NCI-H69 (cell line): Measurements from ENCODE around the gene SUGCT.
"Not testable (repeated sequence)": the region's sequence is repeated elsewhere in the genome, so short reads cannot be mapped to it uniquely, and the experiment has no call there.

Experiments used
- DNase-seq: peaks from one replicate; lab custom pipeline; 2025; lab: John Stamatoyannopoulos, UW

The SUGCT gene

DNA sequence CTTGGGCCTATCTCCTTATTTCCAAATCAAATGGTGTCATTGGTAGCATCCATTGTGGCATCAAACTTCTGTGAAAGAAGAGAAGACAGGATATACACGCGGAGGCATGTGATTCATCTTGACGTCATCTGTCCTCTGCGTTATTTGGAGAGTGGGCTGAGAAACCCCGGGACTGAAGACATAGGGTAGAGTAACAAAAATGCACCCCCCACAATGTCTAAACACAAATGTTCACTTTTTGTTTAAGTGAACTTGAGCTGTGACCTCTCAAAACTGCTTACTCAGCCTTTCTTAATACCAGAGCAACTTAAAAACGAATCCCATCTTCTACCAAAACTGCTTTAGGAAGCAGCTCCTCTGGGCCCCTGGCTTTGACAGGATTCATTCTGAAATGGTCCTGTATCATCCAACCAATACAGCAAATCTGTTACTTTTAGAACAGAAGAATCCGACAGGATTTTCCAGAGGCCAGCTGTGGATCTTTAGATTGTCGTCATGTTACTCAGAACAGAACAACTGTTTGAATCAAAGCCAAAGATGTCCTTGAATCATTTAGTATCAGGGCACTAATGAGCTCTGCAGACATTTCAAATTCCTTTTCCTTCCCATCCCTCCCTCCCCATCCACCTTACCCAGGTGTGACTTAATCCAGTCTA is 438.1 kb downstream of the SUGCT start:
- DNase-seq = no peak

DNA sequence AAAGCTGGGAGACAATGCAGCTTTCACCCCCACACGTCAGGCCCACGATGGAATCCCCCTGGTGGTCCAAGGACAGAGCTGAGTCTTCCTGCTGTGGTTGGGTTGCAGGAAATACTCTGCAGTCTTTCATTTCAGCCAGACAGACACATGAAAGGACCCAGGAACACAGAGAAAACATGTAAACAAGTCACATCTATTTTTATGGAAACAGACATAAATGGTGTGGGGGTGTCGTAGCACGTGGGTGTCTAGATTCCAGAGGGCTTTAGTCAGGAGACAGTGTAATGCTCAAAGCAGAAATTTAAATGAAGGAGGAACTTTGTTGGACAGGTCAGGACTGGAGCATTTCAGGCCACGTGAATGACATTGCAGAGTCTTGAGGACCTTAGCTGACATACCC is 444.6 kb downstream of the SUGCT start:
- no peak for DNase-seq

DNA sequence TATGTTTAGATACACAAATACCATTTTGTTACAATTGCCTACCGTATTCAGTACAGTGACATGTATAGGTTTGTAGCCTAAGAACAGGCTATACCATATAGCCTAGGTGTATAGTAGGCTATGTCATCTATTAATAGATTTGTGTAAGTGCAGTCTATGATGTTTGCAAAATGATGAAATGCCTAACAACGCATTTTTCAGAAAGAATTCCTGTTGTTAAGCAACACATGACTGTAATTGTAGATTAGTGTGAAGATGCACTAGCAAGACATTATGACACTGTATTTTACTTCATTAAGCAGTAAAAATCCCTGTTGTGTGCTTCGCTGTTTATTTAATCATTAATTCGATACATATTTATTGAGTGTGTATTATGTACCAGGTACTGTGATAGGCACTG is 446.0 kb downstream of the SUGCT start:
- no peak for DNase-seq

DNA sequence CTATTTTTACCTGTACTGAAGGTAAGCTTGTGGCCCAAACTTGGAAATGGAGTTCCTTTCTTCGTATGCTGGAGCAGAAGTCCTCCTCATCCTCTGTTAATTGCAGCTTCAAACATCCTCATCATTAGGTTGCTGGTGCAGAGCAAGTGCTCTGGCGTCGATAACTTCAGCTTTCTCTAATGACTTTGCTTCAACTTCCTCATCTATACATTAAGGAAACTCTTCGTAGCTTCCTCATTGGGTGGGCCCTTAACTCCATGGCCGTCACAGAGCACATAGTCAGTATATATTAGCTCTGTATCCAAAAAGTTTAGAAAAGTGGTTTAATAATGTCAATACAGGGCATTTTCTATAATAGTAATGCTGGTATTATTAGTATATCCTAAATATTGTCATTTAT is 447.7 kb downstream of the SUGCT start:
- DNase-seq = no peak

DNA sequence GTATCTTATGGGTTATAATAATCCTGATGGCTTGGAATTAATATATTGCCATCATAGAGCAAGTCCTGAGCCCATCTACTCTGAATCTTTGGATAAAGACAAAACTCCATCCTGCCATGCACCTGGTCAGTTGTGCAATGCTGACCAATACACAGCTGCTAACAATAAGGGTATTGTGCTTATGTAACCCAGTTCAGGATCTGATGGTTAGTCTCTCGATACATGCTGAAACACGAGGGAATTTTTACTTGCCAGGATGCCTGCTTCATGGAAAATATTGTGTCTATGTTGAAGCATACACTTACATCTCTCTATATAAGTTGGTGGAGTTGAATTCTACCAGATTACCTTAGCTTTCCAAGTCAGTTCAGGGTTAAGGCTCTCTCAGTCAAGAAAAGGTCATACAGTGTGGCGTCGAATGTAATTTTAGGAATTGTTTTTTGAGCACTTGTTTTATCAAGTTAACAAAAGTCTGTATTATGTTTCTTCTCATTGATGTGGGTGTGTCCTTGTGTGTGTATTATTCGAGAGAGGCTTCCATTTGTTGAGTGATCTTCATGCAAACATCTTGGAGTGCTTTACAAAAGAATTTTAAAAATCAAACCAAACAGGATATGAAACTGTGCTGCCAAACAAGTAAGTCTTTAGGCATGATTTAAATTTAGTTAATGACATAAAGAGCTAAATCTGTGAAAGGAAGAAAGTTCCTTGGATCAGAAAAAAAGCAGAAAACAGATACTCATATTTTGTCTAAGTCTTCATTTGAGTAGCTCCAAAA is 449.1 kb downstream of the SUGCT start:
- DNase-seq = no peak

DNA sequence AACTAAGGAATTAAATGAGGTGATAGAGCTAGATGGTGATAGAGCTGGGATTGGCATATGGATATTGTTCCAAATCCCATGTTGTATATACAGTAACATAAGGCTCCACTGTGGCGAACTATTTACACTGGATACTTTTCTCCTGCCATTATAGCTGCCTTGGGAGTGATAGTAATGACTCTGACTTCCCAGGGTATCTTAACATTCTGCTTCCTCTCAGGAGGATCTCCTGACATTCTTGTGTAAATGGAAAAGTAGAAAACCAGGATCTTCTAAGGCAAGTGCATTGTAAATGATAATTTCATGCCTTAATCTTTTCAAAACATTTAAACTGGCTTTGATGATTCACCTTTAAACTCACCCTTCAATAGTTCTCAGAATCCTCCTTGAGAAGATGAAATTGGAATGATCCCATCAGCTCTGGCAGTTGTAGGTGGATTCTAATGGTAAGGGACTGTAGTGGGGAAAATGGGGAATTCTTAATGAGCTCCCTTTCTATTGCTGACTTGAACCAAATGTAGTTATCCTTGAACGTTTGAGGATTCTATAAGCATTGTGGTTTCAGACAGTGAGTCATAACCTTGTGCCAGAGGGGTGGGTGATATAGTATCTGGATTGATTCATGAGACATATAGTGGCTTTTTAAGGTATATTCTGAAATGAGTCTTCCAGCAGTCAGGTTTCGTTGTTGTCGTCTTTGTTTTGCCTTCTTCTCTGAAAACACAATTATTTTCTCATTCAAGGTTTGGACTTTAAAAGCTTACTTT is 450.0 kb downstream of the SUGCT start:
- DNase-seq = no peak

DNA sequence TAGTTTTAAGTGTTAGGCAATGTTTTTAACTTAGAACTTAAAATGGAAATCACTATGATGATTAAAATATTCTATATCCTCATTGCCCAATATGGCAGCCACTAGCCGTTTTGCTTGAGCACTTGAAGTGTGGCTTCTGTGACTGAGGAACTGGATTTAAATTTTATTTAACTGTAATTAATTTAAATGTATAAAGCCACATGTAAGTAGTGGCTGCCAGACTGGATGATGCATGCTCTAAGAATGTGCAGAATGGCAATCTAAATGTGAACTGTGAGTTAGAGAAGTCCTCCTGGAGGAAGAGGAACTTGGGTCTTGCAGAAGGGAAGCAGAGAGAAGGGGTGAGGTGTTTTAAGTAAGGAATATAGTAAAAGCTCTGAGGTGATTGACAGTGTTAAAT is 451.4 kb downstream of the SUGCT start:
- no peak for DNase-seq

DNA sequence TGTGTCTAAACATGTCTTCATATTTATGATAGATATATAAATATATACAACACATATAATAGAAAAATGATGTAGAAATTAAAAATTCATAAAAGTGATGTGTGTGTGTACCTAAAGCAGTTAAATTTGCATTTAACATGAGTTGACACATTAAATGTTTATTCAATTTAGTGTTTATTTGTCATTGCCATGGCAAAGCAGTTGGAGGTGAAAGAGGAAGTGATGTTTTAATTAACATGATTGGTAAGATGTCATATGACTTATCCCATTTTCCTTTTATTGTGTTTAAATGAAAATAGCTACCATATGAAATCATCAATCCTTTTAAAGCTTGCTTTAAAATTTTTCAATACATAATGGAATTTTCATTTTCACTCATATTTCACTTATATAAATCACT is 452.6 kb downstream of the SUGCT start:
- DNase-seq = no peak

DNA sequence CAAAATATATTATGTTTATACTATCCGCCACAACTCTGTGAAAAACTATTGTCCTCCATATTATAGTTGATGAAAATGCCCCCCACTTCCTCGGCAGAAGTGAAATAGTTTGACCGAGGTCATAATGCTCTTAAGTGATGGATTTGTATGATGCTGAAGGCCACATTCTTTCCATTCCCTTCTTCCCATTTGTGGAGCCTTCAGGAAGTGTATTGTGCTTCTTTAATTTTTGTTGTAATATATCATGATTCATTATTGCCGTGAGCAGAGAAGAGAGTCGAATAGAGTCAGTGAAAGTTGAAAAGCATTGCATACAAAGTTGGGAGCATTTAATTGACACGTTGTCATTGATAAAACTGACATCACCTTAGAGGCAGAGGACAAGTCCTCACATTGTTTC is 460.3 kb downstream of the SUGCT start:
- DNase-seq = no peak

DNA sequence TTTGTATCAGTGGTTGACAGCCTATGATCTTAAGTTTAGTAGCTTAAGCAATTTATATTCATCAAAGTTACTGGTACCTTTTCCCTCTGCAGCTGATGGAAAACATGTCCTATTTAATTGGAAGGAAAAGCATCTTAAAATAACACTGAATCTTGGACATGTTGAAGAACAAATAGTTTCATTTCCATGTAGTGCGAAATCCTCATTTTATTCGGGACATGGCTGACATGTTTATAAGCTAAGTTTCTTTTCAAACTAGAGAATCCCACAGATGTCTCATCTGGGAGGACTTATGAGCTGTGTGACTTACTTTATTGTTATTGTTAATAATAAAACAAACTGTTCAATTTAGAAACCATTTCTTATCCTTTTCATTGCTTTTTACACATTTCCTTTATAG is 461.0 kb downstream of the SUGCT start:
- DNase-seq = no peak

DNA sequence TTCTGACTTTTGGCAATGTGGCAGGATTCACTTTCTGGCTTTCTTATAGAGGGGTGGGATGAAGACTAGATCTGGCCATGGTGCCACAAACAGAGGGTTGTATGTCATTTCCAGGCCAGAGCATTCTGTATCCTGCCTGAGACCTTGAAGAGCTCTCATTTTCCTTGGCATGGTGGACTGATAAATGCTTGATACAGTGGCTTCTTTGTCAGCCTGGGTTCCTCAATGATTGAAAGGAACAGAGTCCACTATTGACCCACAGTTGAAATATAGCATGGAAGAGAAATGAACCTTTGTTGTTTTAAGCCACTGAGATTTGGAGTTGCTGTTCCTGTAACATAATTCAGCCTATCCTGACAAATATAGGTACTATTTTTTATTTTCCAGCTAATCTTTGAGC is 462.7 kb downstream of the SUGCT start:
- DNase-seq = no peak

DNA sequence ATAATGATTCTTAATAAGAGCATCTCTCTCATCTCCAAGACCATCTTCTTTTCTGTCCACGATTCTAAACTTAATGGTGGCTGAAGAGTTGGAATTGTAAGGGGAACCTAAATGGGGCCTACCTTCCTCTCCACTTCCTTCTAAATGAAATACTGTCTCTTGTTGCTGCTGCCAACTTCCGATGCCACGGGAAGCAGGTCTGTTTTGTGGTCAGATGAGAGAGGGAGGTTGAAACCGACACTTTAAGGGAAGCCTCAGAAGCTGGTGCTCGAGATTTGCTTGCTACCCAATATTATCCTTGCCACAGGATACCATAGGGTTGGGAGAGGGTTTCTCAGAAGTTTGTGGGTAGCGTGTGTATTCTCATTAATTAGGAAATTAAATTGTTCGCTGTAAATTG is 464.1 kb downstream of the SUGCT start:
- no peak for DNase-seq

DNA sequence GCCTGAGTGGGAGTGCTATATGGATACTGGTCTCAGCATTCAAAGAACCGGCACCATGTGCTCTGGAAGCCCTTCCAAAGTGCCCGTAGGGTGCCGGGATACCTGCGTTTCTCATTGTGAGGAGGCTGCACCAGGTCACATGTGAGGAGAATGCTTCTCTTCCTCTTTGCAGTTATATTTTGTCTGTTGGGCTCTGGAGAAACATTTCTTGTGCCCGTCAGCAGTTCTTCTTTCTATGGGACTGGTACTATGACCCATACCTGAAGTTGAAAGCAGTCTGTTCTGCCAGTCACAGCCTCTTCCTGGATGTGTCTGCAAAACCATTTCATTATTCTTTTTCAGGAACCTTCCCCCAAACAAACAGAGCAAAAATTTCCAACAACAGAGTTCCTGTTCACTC is 465.0 kb downstream of the SUGCT start:
- no peak for DNase-seq

DNA sequence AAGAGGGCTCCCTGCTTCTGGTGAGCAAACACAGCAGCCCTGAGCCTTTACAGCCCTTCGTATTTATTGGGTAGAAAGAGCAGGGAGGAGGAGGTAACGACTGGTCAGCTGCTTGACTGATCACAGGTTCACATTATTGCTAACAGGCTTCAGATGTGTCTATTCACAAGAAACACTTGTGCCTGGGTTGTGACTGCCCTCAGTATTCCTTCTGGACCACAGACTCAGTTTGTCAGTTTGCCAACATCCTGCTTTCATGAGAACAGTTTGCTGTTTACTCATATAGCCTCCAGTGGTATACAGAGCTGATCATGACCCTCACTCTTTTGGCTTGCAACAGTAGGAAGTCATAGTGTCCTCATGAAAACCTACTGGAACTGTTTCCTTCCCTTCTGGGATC is 467.5 kb downstream of the SUGCT start:
- not testable (repeated sequence) for DNase-seq

DNA sequence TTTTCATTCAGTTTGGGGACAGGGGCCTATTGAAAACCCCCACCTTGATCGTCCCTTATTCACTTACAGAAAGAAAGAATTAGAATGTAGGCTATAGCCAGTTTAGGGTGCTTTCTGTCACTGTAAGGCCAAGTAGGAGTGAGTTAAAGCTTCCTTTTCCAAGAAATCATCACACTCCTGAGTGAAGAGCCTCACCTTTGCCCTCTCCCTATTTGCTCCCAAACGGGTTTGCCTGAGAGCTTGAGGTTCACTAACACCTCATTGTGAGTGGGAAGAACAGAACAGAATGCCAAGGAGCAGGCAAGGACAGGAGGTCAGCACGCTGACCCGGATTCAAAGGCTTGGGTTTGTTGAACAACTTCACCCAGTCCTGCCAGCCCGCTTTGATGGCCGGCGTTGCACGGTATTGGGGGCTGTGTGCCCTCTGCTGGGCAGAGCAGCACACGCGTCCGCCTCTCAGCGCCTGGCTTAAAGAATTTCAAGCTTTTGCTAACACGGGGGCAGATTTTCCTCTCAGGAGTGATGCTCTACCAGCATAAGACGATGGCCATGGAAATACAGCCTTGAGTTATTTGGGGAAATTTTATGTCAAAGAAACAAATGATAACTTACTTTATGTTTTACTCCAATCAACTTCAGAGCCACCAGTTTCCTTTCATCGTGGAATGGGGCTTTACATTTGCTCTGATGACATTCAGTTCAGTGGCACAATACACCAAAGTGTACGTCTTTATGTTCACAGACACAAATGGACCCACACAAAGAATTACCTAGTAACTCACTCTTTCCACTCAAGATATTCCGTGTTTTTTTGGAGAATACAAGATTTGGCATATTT is 470.0 kb downstream of the SUGCT start:
- peak; percentile 39 for DNase-seq

DNA sequence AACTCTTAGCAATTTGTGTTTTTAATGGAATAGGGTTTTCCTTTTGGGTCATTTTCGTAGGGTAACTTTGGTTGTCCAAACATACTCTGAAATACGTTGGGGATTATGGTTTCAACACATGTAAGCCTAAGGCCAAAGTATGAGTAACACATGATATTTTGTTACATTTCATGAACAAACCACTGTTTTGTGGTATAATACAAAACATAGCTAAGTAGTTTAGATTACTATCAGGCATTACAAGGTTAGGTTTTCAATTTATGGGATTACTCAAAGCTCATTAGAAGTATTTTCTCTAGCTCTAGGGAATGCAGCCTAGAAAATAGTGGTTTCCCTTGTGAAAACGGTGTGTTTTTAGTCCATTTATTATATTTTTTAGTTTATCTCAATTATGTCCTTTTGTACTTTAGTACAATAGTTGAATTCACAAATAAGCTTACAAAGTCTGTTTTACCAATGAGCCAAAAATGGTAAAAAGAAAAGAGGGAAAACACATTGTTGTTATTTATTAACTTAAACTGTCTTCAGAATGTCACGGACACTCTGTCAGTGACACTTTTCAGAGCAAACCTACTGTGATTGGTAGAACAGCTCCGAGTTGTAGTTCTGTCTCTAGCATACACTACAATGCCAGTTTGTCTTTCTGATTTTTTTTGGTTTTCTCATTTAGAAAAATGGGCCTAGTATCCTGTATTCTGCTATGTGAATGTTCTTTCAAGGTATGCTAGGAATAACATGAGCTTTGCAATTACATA is 473.7 kb downstream of the SUGCT start:
- no peak for DNase-seq

DNA sequence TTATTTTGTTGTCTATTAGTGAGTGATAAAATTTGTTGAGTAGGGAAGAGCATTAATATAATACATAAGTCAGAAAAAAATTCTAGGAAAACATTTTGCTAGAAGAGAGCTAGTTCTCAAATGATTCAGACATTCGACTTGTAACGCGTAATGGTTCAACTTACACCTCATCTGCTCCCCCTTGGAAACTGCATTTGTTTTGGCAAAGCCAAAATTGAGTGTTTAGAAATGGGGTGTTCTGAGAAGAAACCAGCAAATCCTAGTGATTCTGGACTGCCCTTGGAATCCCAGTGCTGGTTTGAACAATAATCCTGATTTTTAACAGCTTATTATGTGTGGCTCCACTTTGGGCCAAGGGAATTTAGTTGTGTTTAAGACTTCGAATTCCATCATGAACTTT is 475.7 kb downstream of the SUGCT start:
- no peak for DNase-seq

DNA sequence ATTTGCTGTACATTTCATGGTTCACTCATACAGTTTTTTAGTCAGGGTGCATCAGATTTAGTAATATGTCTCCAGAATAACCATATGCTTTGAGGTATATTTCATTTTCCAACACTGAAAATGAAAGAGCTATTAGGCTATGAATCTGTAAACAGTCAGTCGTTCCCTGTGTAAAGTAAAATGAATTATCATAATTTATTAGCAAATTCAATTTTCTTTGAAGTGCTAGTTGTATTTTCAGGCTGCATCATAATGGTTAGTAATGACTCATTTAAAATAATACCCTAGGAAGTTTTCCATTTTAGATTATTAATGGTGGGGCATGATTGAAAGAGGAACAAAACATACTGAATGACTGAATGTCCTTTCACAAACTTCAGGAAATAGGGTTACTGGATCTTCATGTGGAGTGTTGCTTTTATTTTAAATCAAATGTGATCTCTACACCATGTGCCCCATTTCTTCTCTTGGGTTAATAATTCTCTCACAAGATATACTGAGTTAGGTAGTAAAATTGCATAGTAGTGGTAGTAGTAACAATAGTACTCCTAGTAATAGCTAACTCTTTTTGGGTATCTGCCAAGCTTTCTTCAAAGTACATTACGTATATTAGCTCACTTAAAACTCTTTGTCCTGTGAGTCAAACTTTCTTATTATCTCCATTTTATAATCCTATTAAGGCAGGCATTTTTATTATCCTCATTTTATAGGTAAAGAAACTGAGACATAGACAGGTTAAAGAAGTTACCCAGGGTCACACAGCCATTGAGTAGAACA is 476.5 kb downstream of the SUGCT start:
- no peak for DNase-seq

DNA sequence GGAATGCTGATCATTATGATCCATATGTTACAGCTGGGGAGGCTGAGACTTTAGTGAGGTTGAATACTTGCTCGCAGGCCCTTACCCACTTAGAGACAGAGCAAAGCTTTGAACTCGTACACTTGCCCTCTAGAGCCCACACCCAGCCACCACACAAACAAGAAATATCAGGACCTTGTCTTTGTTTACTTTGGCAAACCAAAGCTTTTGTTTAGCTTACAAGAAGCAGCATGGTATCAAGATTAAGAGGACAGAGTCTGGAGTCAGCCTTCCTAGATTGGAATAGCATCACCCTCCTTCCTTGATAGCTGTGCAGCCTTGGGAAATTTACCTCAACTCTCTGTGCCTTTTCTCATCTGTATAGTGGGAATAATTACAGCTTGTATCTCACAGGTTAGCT is 477.5 kb downstream of the SUGCT start:
- no peak for DNase-seq

DNA sequence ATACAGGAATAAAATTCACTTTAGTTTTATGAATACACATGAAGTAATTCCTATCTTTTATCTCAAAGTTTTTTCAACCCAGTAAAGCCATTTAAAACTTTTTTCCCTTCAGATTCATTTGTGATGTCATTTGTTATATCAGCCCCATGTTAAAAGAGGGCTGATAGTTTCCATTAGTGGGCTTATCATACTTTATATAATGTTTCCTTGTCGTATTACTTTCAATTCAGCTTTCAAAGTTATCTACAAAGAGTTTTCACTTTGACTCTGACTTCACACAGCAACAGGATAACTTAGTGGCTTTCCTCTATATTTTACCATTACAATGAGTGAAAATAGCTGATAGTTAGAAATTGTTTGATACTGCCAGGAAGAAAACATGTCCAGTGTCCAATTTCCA is 484.8 kb downstream of the SUGCT start:
- no peak for DNase-seq

DNA sequence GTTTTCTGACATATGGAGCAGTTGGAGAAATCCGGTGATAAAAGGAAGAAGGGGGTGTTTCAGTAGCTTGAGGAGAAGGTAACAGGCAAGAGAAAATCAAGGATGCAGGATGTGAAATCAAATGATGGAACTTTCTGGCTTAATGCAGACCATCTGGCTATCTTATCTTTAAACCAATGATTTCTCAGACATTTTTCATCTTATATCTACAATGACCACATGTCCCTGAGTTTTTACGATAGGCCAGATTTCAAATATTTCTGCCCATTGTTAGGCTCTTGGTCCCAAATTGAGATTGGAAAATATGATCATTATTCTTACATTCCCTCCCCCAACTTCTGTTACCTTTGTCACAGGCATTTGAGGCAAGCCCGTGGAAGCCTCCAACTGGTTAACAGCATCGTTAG is 486.8 kb downstream of the SUGCT start:
- no peak for DNase-seq
